Neural cell (in vitro differentiated cells): ENCODE measurements around the gene C1R.
"Not testable (repeated sequence)": the region's sequence is repeated elsewhere in the genome, so short reads cannot be mapped to it uniquely, and the experiment has no call there.

Source experiments
- EP300 ChIP-seq: fragments of 450-650 bp; conservative IDR thresholded peaks from 2 replicates; pipeline ENCODE4 v1.6.1; 2014; ENCODE audit warnings: antibody characterized with exemption, mild to moderate bottlenecking, moderate library complexity; ENCODE audit not compliant: poor library complexity, severe bottlenecking
- EZH2 ChIP-seq: fragments of 200-600, 300-800 bp; shearing (Covaris generic), sonication (generic); IDR thresholded peaks from 2 replicates; pipeline ENCODE4 v1.6.1; 2014; ENCODE audit warnings: antibody characterized with exemption, low read length, borderline replicate concordance, mild to moderate bottlenecking; ENCODE audit not compliant: insufficient read depth, poor library complexity, severe bottlenecking
- MXI1 ChIP-seq: fragments of 450-650 bp; conservative IDR thresholded peaks from 2 replicates; pipeline ENCODE4 v1.6.1; 2014; ENCODE audit warnings: antibody characterized with exemption, mild to moderate bottlenecking; ENCODE audit not compliant: poor library complexity, severe bottlenecking
- POLR2AphosphoS5 ChIP-seq: IDR thresholded peaks from 2 replicates; pipeline ENCODE4 v1.6.1; 2012
- RAD21 ChIP-seq: fragments of 450-650 bp; conservative IDR thresholded peaks from 2 replicates; pipeline ENCODE4 v1.6.1; 2014; ENCODE audit warnings: antibody characterized with exemption, mild to moderate bottlenecking, moderate library complexity
- SMC3 ChIP-seq: fragments of 450-650 bp; conservative IDR thresholded peaks from 2 replicates; pipeline ENCODE4 v1.6.1; 2014; ENCODE audit warnings: antibody characterized with exemption, mild to moderate bottlenecking, moderate library complexity; ENCODE audit not compliant: poor library complexity
- TAF1 ChIP-seq: IDR thresholded peaks from 2 replicates; pipeline ENCODE4 v1.6.1; 2012; ENCODE audit warnings: low read depth
- TF ChIP-seq, protein P1 (sequence below): fragments of 450-650 bp; IDR thresholded peaks from 2 replicates; pipeline ENCODE4 v1.5.1; 2014; ENCODE audit warnings: antibody characterized with exemption, mild to moderate bottlenecking, moderate library complexity; ENCODE audit not compliant: poor library complexity, severe bottlenecking
- TF ChIP-seq, protein P2 (sequence below): IDR thresholded peaks from 2 replicates; pipeline ENCODE4 v1.6.1; 2012; ENCODE audit warnings: borderline replicate concordance

DNA sequence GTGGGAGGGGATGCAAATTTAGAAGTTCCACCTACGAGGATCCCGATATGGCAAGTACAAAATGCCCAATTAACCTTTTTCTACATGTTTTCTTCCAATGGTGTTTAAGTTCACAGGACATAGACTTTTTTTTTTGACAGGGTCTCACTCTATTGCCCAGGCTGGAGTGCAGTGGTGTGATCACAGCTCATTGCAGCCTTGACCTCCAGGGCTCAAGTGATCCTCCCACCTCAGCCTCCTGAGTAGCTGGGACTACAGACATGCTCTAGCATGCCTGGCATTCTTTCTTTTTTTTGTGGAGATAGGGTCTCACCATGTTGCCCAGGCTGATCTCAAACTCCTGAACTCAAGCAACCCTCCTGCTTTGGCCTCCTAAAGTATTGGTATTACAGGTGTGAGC lies 36.5 kb downstream of the C1R start:
- TF ChIP-seq, protein P1, sequence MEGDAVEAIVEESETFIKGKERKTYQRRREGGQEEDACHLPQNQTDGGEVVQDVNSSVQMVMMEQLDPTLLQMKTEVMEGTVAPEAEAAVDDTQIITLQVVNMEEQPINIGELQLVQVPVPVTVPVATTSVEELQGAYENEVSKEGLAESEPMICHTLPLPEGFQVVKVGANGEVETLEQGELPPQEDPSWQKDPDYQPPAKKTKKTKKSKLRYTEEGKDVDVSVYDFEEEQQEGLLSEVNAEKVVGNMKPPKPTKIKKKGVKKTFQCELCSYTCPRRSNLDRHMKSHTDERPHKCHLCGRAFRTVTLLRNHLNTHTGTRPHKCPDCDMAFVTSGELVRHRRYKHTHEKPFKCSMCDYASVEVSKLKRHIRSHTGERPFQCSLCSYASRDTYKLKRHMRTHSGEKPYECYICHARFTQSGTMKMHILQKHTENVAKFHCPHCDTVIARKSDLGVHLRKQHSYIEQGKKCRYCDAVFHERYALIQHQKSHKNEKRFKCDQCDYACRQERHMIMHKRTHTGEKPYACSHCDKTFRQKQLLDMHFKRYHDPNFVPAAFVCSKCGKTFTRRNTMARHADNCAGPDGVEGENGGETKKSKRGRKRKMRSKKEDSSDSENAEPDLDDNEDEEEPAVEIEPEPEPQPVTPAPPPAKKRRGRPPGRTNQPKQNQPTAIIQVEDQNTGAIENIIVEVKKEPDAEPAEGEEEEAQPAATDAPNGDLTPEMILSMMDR, result not testable (repeated sequence)
- TF ChIP-seq POLR2AphosphoS5, RAD21, EZH2, EP300, MXI1, TAF1, SMC3: not testable (repeated sequence)
- TF ChIP-seq, protein P2, sequence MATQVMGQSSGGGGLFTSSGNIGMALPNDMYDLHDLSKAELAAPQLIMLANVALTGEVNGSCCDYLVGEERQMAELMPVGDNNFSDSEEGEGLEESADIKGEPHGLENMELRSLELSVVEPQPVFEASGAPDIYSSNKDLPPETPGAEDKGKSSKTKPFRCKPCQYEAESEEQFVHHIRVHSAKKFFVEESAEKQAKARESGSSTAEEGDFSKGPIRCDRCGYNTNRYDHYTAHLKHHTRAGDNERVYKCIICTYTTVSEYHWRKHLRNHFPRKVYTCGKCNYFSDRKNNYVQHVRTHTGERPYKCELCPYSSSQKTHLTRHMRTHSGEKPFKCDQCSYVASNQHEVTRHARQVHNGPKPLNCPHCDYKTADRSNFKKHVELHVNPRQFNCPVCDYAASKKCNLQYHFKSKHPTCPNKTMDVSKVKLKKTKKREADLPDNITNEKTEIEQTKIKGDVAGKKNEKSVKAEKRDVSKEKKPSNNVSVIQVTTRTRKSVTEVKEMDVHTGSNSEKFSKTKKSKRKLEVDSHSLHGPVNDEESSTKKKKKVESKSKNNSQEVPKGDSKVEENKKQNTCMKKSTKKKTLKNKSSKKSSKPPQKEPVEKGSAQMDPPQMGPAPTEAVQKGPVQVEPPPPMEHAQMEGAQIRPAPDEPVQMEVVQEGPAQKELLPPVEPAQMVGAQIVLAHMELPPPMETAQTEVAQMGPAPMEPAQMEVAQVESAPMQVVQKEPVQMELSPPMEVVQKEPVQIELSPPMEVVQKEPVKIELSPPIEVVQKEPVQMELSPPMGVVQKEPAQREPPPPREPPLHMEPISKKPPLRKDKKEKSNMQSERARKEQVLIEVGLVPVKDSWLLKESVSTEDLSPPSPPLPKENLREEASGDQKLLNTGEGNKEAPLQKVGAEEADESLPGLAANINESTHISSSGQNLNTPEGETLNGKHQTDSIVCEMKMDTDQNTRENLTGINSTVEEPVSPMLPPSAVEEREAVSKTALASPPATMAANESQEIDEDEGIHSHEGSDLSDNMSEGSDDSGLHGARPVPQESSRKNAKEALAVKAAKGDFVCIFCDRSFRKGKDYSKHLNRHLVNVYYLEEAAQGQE, result not testable (repeated sequence)
